C4-2B (cell line): ENCODE data around the gene EEA1.
"Not testable (repeated sequence)": the region's sequence is repeated elsewhere in the genome, so short reads cannot be mapped to it uniquely, and the experiment has no call there.

Experiments
- CTCF ChIP-seq: fragments of 450-650 bp; conservative IDR thresholded peaks from 2 replicates; pipeline ENCODE4 v1.5.1; 2017; ENCODE audit warnings: mild to moderate bottlenecking
- ZFX ChIP-seq: fragments of 450-650 bp; IDR thresholded peaks from 2 replicates; pipeline ENCODE4 v1.6.1; 2017

GRCh38 chr12:92749691-92750090, 179.4 kb downstream of the EEA1 start:
- TF ChIP-seq CTCF, ZFX: not testable (repeated sequence)
